B cell (primary cell): ENCODE results near the gene LDHA. TPM values are rescaled to one million over a fixed set of nuclear protein-coding genes. Genes with fewer than 3 reads are reported as not detected.

Experiments used
- ATAC-seq: fragments of 200-7000 bp; cut with Tn5 transposase; one replicate; pipeline ENCODE4 v1.10.0; 2021; ENCODE audit warnings: low read depth, mild to moderate bottlenecking, moderate number of reproducible peaks, moderate library complexity
- CTCF ChIA-PET: fragments of 350-600 bp; sonication (Branson Sonifier 250); formaldehyde crosslinking; loops from one replicate; lab custom pipeline; 2021; ENCODE audit warnings: antibody characterized with exemption, inconsistent platforms; lab: Charles Lee
- POLR2A ChIA-PET: fragments of 350-600 bp; sonication (Branson Sonifier 250); formaldehyde crosslinking; loops from one replicate; lab custom pipeline; 2021; ENCODE audit warnings: antibody characterized with exemption; lab: Charles Lee
- DNase-seq: peaks from one replicate; pipeline ENCODE4 v3.0.0; 2013
- H2AFZ ChIP-seq: 2 replicates; pipeline ENCODE4 v1.6.1; 2012; ENCODE audit warnings: mild to moderate bottlenecking, low read depth, low read length; ENCODE audit not compliant: insufficient read depth, poor library complexity, severe bottlenecking
- H3K27ac ChIP-seq, 2 donors: 1 replicate in 1 of 2; 2 replicates in 1 of 2; pipeline ENCODE4 v1.5.1; 2012 to 2013; ENCODE audit warnings: low read length in 2 of 2, mild to moderate bottlenecking in 2 of 2, moderate library complexity in 1 of 2
- H3K27me3 ChIP-seq, 4 experiments: fragments of 200-600 bp in 1 of 4; sonication (generic) in 1 of 4; replicated peaks in 1 of 4; 1 replicate in 2 of 4; 2 replicates in 2 of 4; pipeline versions ENCODE4 v1.6.1 to v1.7.0; 2013 to 2016; ENCODE audit warnings: low read length in 3 of 4, mild to moderate bottlenecking in 2 of 4, mixed read lengths in 1 of 4, moderate library complexity in 1 of 4; ENCODE audit not compliant: insufficient read depth in 4 of 4, control insufficient read depth in 3 of 4; ENCODE audit errors: control extremely low read depth in 1 of 4
- H3K36me3 ChIP-seq, 2 experiments: replicated peaks in 1 of 2; 1 replicate in 1 of 2; 2 replicates in 1 of 2; pipeline versions ENCODE4 v1.6.1 to v1.7.1; 2013; ENCODE audit warnings: low read length in 1 of 2; ENCODE audit not compliant: insufficient read depth in 2 of 2, control insufficient read depth in 1 of 2; ENCODE audit errors: control extremely low read depth in 1 of 2, extremely low read depth in 1 of 2
- H3K4me1 ChIP-seq, 2 donors: fragments of 200-600 bp in 1 of 2; sonication (generic) in 1 of 2; 1 replicate in 1 of 2; 2 replicates in 1 of 2; pipeline versions ENCODE4 v1.5.1 to v1.6.1; 2013 to 2017; ENCODE audit warnings: low read length in 2 of 2; ENCODE audit not compliant: control insufficient read depth in 2 of 2, insufficient read depth in 2 of 2
- H3K4me2 ChIP-seq: replicated peaks from 2 replicates; pipeline ENCODE3; 2012; ENCODE audit warnings: mild to moderate bottlenecking, low read depth, low read length; ENCODE audit not compliant: poor library complexity, severe bottlenecking
- H3K4me3 ChIP-seq, 5 experiments: fragments of 200-600 bp in 1 of 5; sonication (generic) in 1 of 5; 1 replicate in 3 of 5; 2 replicates in 2 of 5; pipeline versions ENCODE4 v1.5.1 to v1.7.0; 2011 to 2016; ENCODE audit warnings: low read length in 4 of 5, mild to moderate bottlenecking in 4 of 5, low read depth in 2 of 5, control low read depth in 1 of 5, moderate library complexity in 1 of 5; ENCODE audit not compliant: insufficient read depth in 1 of 5; ENCODE audit errors: control extremely low read depth in 1 of 5, extremely low read depth in 1 of 5
- H3K79me2 ChIP-seq: fragments of 200-600 bp; sonication (generic); one replicate; pipeline ENCODE4 v1.6.0; 2016; ENCODE audit warnings: low read length; ENCODE audit not compliant: control insufficient read depth, insufficient read depth
- H3K9ac ChIP-seq: fragments of 200-600 bp; sonication (generic); 2 replicates; pipeline ENCODE4 v1.6.1; 2017; ENCODE audit warnings: mild to moderate bottlenecking, low read length, moderate library complexity
- H3K9me3 ChIP-seq, 3 donors: one replicate each; pipeline versions ENCODE4 v1.6.1 to v1.7.1; 2013; ENCODE audit warnings: low read length in 2 of 3; ENCODE audit not compliant: control insufficient read depth in 2 of 3, insufficient read depth in 1 of 3; ENCODE audit errors: control extremely low read depth in 1 of 3
- H4K20me1 ChIP-seq: 2 replicates; pipeline ENCODE4 v1.6.0; 2012; ENCODE audit warnings: mild to moderate bottlenecking, low read length; ENCODE audit not compliant: insufficient read depth, control insufficient read depth, poor library complexity, severe bottlenecking
- H3K27ac Mint-ChIP-seq: one replicate; pipeline ENCODE4 v1.8.0; 2021; ENCODE audit warnings: mixed read lengths
- H3K27me3 Mint-ChIP-seq: one replicate; pipeline ENCODE4 v1.8.0; 2021; ENCODE audit warnings: mixed read lengths
- H3K4me1 Mint-ChIP-seq: one replicate; pipeline ENCODE4 v1.8.0; 2021; ENCODE audit warnings: mixed read lengths
- H3K4me3 Mint-ChIP-seq: one replicate; pipeline ENCODE4 v1.8.0; 2021; ENCODE audit warnings: mixed read lengths
- H3K9me3 Mint-ChIP-seq: one replicate; pipeline ENCODE4 v1.8.0; 2022; ENCODE audit warnings: mixed read lengths; ENCODE audit not compliant: insufficient read depth
- CTCF ChIP-seq: fragments of 200-600 bp; IDR thresholded peaks from one replicate; pipeline ENCODE4 v1.8.0; 2022; ENCODE audit warnings: antibody characterized with exemption, mild to moderate bottlenecking
- EZH2 ChIP-seq: IDR thresholded peaks from 2 replicates; pipeline ENCODE4 v1.6.1; 2012; ENCODE audit warnings: borderline replicate concordance, low read depth, mild to moderate bottlenecking, moderate library complexity, low read length; ENCODE audit not compliant: insufficient read depth, poor library complexity, severe bottlenecking
- WGBS: methylation state at CpG from one replicate; pipeline ENCODE4 v1.1.5; 2013; ENCODE audit warnings: missing lambda C conversion rate; ENCODE audit not compliant: insufficient coverage; 5-methylcytosine and 5-hydroxymethylcytosine counted together
- intact Hi-C: fragments of 100-400 bp; cut with micrococcal nuclease; formaldehyde crosslinking; loops from one replicate; pipeline ENCODE4 v1.10.0; 2022
- polyA plus RNA-seq: library from polyadenylated mRNA; depleted of rRNA; stranded (reverse); fragments of >200 nt; gene quantifications from 2 replicates; pipeline ENCODE4 v1.2.3, GENCODE V29; 2012
- total RNA-seq, 2 donors: library from RNA; stranded (reverse); fragments of 120-200 nt in 1 of 2; gene quantifications; 1 replicate in 1 of 2; 2 replicates in 1 of 2; pipeline versions ENCODE4 v1.2.3 to v1.2.4, GENCODE V29; 2013 to 2022

The LDHA gene
- total and polyA plus RNA-seq, 2 donors (not counting 1 experiment from before 2014, with no cell fraction given) = 91.2 to 113 TPM

GRCh38 chr11:18392434-18393321 lies 1.7 kb upstream of the LDHA start:
- Histone ChIP-seq H3K27ac (no peak overlapping the region), H3K9ac (no peak overlapping the region), H3K9me3 (no peaks in the 10 kb centered on the region), H3K4me2 (no peak overlapping the region), H3K4me3 (no peak overlapping the region), H4K20me1 (peaks cover 23% of the 10 kb centered on the region), H3K27me3 (no peaks in the 10 kb centered on the region), H3K4me1 (peaks cover 11 to 15% of the 10 kb centered on the region in 2 donors), H3K79me2 (peaks cover 31% of the 10 kb centered on the region), H2AFZ (no peak overlapping the region), H3K36me3 (peaks cover 0 to 10% of the 10 kb centered on the region in 2 experiments)
- no peaks in the 10 kb centered on the region for H3K9me3 Mint-ChIP-seq
- TF ChIP-seq CTCF (no peak), EZH2 (no peak)
- intact Hi-C loops = loop anchor here (10.0 kb wide), 2 partner anchors 332 to 1972 kb away; partner anchors contain the start of genes HTATIP2 and IGSF22
- peak overlapping the region; percentile 20 for H3K27ac Mint-ChIP-seq
- DNase-seq (no peak), ATAC-seq (no peak)
- H3K4me1 Mint-ChIP-seq = peaks cover 23% of the 10 kb centered on the region
- peak overlapping the region; percentile 47 for H3K4me3 Mint-ChIP-seq
- WGBS = 77% methylated on average over 3 of the region's 4 CpGs
- no peaks in the 10 kb centered on the region for H3K27me3 Mint-ChIP-seq
- CTCF ChIA-PET = interaction anchor here (0.6 to 0.7 kb wide), 2 partner anchors 18 to 389 kb away, joined by 3 read pairs; no protein-coding TSS in a partner anchor
- POLR2A ChIA-PET = interaction anchor here (0.7 to 0.8 kb wide), 3 partner anchors 71 to 110 kb away, joined by 4 to 6 read pairs (median 6); no protein-coding TSS in a partner anchor
